K562 (cell line): ENCODE results near the gene NOSTRIN. TPM values are rescaled to one million over a fixed set of nuclear protein-coding genes. Genes with fewer than 3 reads are reported as not detected.

ENCODE experiments used
- CBX8 ChIP-seq: fragments of 200-600 bp; sonication (generic); IDR thresholded peaks from 2 replicates; pipeline ENCODE4 v1.6.1; 2012; ENCODE audit warnings: borderline replicate concordance, mixed run types, low read depth, mild to moderate bottlenecking, moderate library complexity, mixed read lengths, low read length, control low read depth, inconsistent platforms; ENCODE audit not compliant: poor library complexity, severe bottlenecking; ENCODE audit errors: extremely low read depth
- CEBPZ ChIP-seq: fragments of 150-350 bp; IDR thresholded peaks from 2 replicates; pipeline ENCODE4 v1.6.1; 2014; ENCODE audit warnings: low read depth, mild to moderate bottlenecking, low read length, borderline replicate concordance
- GTF2F1 ChIP-seq: IDR thresholded peaks from 2 replicates; pipeline ENCODE4 v1.6.1; 2011; ENCODE audit warnings: low read depth, low read length, improper control_type of control experiment
- HDAC6 ChIP-seq: IDR thresholded peaks from 2 replicates; pipeline ENCODE4 v1.6.1; 2012; ENCODE audit warnings: low read depth, mild to moderate bottlenecking, control low read depth, inconsistent platforms, low read length, moderate library complexity
- KAT7 ChIP-seq: sonication (generic); formaldehyde crosslinking; IDR thresholded peaks from 2 replicates; pipeline ENCODE4 v1.8.0; 2022; ENCODE audit warnings: missing genetic modification reagents, mild to moderate bottlenecking, borderline replicate concordance
- NFIC ChIP-seq: fragments of 450-650 bp; IDR thresholded peaks from 2 replicates; pipeline ENCODE4 v1.6.1; 2017; ENCODE audit warnings: mild to moderate bottlenecking, inconsistent platforms
- NR2C1 ChIP-seq, 2 experiments: fragments of 450-650 bp; IDR thresholded peaks; 2 replicates each; pipeline ENCODE4 v1.6.1; 2017; ENCODE audit warnings: mild to moderate bottlenecking in 2 of 2, antibody characterized with exemption in 1 of 2, inconsistent platforms in 1 of 2, missing compliant biosample characterization in 1 of 2, missing genetic modification characterization in 1 of 2
- NR4A1 ChIP-seq, 2 experiments: fragments of 250-450 bp in 1 of 2; fragments of 450-650 bp in 1 of 2; sonication (Bioruptor Pico) in 1 of 2; IDR thresholded peaks; 2 replicates each; pipeline versions ENCODE4 v1.4.0 to v1.6.1; 2016 to 2020; ENCODE audit warnings: mild to moderate bottlenecking in 2 of 2, missing compliant biosample characterization in 1 of 2, missing genetic modification characterization in 1 of 2, moderate library complexity in 1 of 2
- RFX1 ChIP-seq: fragments of 450-650 bp; IDR thresholded peaks from 2 replicates; pipeline ENCODE4 v1.6.1; 2016; ENCODE audit warnings: mild to moderate bottlenecking, moderate library complexity
- SNIP1 ChIP-seq: fragments of 450-650 bp; IDR thresholded peaks from 2 replicates; pipeline ENCODE4 v1.7.1; 2017; ENCODE audit warnings: low read depth, mild to moderate bottlenecking
- STAG1 ChIP-seq: sonication (generic); formaldehyde crosslinking; IDR thresholded peaks from 2 replicates; pipeline ENCODE4 v1.5.0; 2020; ENCODE audit warnings: missing genetic modification reagents, borderline replicate concordance
- TEAD1 ChIP-seq, 2 experiments: fragments of 450-650 bp in 1 of 2; sonication (generic) in 1 of 2; formaldehyde crosslinking; IDR thresholded peaks; 2 replicates each; pipeline versions ENCODE4 v1.4.0 to v1.8.0; 2020 to 2022; ENCODE audit warnings: mild to moderate bottlenecking in 2 of 2, missing genetic modification reagents in 1 of 2
- TRIM24 ChIP-seq, 2 experiments: fragments of 450-650 bp; IDR thresholded peaks; 2 replicates each; pipeline ENCODE4 v1.6.1; 2016
- ZBTB11 ChIP-seq, 3 experiments: fragments of 200-800 bp in 1 of 3; fragments of 250-450 bp in 1 of 3; fragments of 450-650 bp in 1 of 3; sonication (Bioruptor Pico) in 1 of 3; sonication (Bioruptor generic) in 1 of 3; formaldehyde crosslinking in 1 of 3; IDR thresholded peaks; 2 replicates each; pipeline versions ENCODE4 v1.6.1 to v1.8.0; 2016 to 2022; ENCODE audit warnings: mild to moderate bottlenecking in 2 of 3, missing genetic modification characterization in 2 of 3, missing compliant biosample characterization in 1 of 3, moderate library complexity in 1 of 3
- ZNF347 ChIP-seq: fragments of 450-650 bp; formaldehyde crosslinking; IDR thresholded peaks from 2 replicates; pipeline ENCODE4 v1.4.0; 2020; ENCODE audit warnings: low read depth, mild to moderate bottlenecking, moderate library complexity
- ZNF398 ChIP-seq: fragments of 250-450 bp; sonication (Bioruptor Pico); IDR thresholded peaks from 2 replicates; pipeline ENCODE4 v1.8.0; 2021; ENCODE audit warnings: moderate library complexity, mild to moderate bottlenecking, inconsistent platforms
- polyA plus RNA-seq, 8 experiments: library from polyadenylated mRNA; depleted of rRNA in 4 of 8; stranded (reverse) in 5 of 8; unstranded in 3 of 8; fragments of >200 nt; fragmentation: Nextera tagmentation in 2 of 8; fragmentation: Illumina TruSeq in 1 of 8; extraction: Ambion mirVana in 2 of 8; extraction: Trizol in 1 of 8; gene quantifications; 2 replicates each; pipeline versions ENCODE4 v1.2.1 to v1.2.3, GENCODE V29; 2011 to 2014; ENCODE audit warnings: inconsistent platforms in 1 of 8, missing spikeins in 1 of 8
- total RNA-seq, 7 experiments: library from RNA; depleted of rRNA in 6 of 7; stranded (reverse); fragments of >200 nt in 6 of 7; fragmentation: Illumina TruSeq in 2 of 7; extraction: Trizol in 2 of 7; gene quantifications; 2 replicates each; pipeline versions ENCODE4 v1.2.1 to v1.2.3, GENCODE V29; 2011 to 2021; ENCODE audit warnings: low replicate concordance in 1 of 7

Gene NOSTRIN
- total and polyA plus RNA-seq, 9 of the 15 experiments (the other 6 are each of a cell fraction or from before 2014, with no cell fraction given) = 26.7 to 82.9 (median 56.3) TPM

- 0 out of 2 replicates have a peak, but pooled peaks have one; percentile 17 for TF ChIP-seq NR4A1 (CRISPR knock-in tag; IDR thresholded peaks at IDR 0.05)
- TF ChIP-seq NR4A1 (tag; IDR thresholded peaks at IDR 0.05) = peak; percentile 65; the same call in 1 of the 2 replicates
- TF ChIP-seq ZBTB11 (CRISPR knock-in tag; IDR thresholded peaks at IDR 0.05) = 0 out of 6 replicates have a peak, but pooled peaks of 1 of the 3 experiments have one; percentile 1
- peak in 1 of 2 experiments; percentile 79; a peak in 2 of 4 replicates for TF ChIP-seq TEAD1 (CRISPR knock-in tag; IDR thresholded peaks at IDR 0.05)
- no peak for TF ChIP-seq STAG1 (CRISPR knock-in tag)
- TF ChIP-seq RFX1 = no peak
- TF ChIP-seq NR2C1 (IDR thresholded peaks at IDR 0.05) = peak; percentile 50
- TF ChIP-seq NR2C1 (tag; IDR thresholded peaks at IDR 0.05) = peak; percentile 79
- no peak for TF ChIP-seq GTF2F1
- no peak for TF ChIP-seq ZNF347
- peak; percentile 14 for TF ChIP-seq NFIC
- no peak for TF ChIP-seq ZNF398 (CRISPR knock-in tag)
- no peak for TF ChIP-seq HDAC6
- 0 out of 4 replicates have a peak, but pooled peaks of 1 of the 2 experiments have one; percentile 10 for TF ChIP-seq TRIM24 (IDR thresholded peaks at IDR 0.05)
- TF ChIP-seq SNIP1 = no peak
- no peak for TF ChIP-seq KAT7 (CRISPR knock-in tag)
- TF ChIP-seq CEBPZ = no peak
- TF ChIP-seq CBX8 = no peak
These were observed at the start of gene NOSTRIN (continued) for GRCh38 chr2:168801961-168802858.
